ENCODE measurements around the gene TRIM29.

DNA sequence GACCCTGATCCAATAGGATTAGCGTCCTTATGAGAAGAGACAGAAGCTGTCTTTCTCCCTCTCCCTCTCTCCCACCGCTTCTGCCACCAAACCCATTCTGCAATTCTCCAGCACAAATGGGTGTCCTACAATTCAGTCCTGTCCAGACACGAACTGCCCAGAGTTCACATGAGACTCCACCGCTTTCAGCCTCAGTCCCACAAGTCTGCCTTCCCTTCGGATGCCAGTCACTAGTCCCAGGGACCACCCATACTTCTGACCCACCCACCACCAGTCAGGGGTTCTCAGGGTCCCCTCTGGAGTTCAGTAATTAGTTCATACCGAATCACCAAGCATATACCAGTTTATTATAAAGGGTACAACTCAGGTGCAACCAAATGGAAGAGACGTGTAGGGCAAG lies 73.6 kb downstream of the TRIM29 start:
- TF ChIP-seq, protein P1, sequence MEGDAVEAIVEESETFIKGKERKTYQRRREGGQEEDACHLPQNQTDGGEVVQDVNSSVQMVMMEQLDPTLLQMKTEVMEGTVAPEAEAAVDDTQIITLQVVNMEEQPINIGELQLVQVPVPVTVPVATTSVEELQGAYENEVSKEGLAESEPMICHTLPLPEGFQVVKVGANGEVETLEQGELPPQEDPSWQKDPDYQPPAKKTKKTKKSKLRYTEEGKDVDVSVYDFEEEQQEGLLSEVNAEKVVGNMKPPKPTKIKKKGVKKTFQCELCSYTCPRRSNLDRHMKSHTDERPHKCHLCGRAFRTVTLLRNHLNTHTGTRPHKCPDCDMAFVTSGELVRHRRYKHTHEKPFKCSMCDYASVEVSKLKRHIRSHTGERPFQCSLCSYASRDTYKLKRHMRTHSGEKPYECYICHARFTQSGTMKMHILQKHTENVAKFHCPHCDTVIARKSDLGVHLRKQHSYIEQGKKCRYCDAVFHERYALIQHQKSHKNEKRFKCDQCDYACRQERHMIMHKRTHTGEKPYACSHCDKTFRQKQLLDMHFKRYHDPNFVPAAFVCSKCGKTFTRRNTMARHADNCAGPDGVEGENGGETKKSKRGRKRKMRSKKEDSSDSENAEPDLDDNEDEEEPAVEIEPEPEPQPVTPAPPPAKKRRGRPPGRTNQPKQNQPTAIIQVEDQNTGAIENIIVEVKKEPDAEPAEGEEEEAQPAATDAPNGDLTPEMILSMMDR (IDR thresholded peaks at IDR 0.05), result no peak
- TF ChIP-seq POLR2A (IDR thresholded peaks at IDR 0.05) (no peak), POLR2AphosphoS5 (IDR thresholded peaks at IDR 0.05) (no peak)
